Stimulated activated CD8-positive, alpha-beta memory T cell treated with anti-CD3 and anti-CD28 coated beads, Interleukin-4, amount 100 ng/mL, for 24 hours (primary cell): ENCODE measurements around the gene RAPGEF4.

ENCODE experiments used
- DNase-seq: peaks from one replicate; pipeline ENCODE4 v3.0.0-alpha.2; 2020; ENCODE audit warnings: low read depth

The RAPGEF4 gene

DNA sequence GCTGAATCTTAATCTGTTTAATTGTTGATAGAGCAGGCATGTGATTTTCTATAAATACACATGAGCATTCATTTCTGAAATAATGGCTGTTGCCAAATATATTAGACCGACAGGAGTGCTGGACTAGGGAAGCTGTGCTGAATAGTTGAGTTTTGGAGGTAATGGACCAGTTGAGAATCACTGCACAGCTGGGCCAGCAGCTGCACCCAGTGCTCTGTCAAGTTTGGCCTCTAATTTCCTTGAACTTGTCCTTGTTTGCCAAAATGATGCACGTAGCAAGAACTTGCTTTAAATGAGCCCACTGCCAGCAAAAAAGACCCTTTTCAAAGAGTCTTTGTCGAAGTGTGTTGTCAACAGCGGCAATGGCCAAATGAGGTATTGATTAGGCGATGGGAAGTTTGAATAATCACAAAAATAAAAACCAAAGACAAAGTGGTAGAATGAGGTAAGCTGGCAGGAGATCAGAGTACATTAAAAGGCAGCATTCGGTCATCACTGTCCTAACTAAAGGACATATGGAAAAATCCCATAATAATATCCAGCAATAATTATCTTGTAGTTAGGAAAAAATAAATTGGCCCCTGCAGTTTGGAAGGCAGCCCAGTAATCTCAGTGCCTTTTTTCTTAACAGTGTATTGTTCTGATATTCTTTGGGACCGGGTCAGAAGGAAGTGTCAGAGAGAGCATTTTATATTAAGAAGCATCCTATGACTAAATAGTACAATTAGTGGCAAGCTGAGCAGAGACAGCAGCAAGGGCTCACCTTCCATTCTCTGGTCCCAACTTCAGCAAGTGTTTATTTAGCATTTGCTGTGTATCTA, 126.2 kb downstream of the RAPGEF4 start:
- no peak for DNase-seq

DNA sequence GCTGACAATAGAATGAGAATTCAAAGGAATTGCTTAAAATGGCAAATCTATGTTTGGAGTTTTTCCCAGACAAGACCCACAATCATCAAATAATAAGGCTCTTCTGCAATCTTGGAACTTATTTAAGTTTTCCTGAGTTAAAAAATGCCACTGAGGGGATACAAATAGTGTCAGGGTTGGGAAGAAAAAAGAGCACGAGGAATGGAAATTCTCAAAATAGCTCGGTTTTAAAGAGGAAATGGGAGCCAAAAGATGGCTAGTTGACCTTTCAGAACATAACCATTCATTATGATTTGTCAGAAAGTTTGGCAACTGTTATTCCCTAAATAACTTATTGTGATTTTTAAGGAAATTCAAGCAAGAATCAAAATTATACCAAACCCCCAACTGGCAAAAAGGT, 127.7 kb downstream of the RAPGEF4 start:
- DNase-seq, result no peak

DNA sequence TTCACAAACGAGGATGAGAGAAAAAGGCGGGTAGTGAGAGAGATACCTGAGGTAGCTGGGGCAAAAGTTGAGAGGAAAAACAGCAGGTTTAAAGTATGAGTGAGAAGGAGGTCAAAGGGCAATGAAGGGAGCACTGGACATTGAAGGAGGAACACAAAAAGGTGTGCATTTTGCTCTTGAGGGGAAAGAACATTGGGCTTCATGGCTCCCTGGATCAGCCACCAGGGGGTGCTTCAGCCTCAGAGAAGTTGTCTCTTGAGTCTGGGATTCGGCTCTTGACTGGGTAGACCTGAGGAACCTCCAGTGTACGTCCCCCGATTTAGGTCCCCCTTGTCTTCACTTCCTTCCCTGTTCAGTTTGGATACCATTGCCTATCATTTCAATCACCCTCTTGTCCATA, 128.5 kb downstream of the RAPGEF4 start:
- peak; percentile 10 for DNase-seq

DNA sequence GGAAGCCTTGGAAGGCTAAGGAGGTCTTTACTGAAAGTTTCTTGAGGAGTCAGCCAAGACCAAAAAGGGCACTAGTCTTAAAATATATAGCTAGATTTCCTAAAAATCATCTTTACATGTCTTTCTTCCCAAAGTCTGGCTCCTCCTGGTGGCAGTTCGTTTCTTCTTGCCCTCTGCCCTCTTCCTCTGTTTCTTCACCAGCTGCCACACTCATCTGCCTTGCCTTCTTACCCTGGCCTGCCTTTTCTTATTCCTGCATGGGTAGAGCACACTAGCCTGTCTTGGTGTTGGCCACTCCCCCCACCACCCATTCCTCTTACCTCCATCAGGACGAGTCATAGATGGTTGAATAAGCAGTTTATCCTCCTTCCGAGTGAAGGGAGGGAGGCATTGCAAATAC, 129.8 kb downstream of the RAPGEF4 start:
- DNase-seq, result no peak

DNA sequence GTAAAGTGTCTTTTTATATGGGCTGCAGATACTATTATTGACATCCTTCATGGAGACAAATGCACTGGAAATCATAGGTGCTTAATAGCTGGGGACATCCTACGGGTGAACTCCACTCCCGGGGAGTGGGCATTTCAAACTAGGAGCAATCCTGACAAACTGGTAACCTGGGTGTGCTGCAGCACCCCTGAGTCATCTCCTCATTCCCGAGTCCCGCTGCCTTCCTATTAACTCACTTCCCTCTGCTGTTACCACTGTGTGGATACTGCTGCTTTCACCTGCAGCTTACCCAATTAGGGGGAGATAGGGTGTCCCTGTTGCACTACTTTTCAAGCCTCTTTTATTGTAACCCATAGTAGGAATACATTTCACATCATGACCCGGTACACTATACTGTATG, 134.2 kb downstream of the RAPGEF4 start:
- DNase-seq, result no peak

DNA sequence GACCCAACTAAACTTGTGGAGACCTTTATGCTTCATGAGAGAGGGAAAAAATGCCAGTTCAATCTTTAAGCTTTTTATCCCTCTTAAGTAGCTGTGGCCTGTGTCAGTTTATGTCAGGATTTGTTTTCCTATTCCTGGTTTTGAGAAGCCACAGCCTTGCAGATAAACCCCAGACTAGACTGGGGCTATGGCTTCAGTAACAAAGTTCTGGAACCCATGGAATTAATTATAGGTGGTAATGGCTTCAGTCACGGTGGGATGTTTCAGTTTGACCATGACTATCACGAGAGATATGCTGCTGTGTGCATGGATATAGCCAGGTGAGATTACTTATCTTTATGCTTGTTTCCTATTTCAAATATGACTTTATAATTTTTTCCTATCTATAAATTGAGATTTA, 134.8 kb downstream of the RAPGEF4 start:
- DNase-seq, result no peak

DNA sequence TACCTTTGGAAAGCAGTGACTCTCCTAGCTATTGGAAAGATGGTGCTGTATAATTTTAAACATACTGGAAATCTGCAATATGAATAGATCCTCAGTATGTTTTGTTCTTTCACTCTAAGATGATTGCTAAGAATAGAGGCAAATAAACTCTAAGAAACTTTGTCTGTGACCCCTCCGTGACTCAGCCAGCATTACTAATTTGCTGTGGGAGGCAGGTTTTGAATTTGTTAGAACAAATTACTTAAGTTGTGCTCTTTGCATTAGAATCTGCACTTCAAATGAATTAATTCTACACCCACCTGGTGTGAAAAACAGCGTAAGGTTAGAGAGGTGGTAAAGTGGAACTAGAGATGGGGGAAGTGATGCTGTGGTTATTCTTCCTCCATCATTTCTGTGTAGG, 142.2 kb downstream of the RAPGEF4 start:
- no peak for DNase-seq

DNA sequence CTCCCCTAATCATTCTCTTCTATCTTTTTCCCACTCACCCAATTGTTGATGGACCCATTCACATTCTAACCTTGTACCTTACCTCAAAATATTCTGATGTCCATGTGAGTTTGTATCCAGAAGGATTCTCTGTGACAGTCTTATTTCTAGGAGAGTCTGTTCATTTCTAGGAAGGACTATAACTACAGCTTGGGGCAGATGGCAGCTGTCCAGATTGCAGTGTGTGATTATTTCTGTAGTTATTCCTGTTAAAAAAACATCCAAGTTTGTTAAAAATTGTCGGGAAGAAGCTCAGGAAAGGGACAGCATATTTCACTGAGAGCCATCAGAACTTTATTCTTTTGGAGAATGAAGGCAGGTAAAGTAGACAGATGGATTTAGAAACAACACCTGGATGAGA, 142.6 kb downstream of the RAPGEF4 start:
- DNase-seq, result no peak

DNA sequence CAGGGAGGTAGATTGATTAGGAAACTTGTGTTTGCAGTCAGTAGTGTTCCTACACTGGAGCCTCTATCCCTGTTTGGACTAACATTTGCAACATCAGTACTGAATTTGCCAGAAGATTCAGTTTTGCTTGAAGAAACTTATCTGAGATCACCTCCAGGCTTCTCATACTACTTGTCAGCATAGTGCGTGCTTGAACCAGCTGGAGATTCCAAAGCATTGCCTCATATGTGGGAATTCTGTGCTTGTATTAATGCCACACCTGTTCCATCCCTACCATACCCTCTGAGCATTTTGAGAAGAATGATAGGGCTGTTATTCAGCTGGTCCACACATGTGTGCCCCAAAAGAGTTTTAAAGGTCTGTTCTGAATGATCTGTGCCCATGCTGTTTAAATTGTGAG, 148.7 kb downstream of the RAPGEF4 start:
- DNase-seq, result no peak

DNA sequence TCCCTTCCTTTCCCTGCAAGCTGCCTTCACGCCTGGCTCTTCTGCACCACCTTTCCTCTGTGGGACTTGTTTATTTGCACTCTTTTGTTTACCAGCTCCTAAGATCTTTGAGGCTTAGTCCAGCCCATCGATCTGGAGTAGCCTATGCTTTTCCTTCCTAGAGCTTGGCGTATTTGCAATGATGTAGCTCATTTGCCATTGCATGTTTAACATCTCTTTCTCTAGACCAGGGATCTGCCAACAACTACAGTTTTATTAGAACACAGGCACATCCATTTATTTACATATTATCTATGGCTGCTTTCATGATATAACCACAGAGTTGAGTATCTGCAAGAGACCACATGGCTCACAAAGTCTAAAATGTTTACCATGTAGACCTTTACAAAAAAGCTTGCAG, 150.4 kb downstream of the RAPGEF4 start:
- no peak for DNase-seq

DNA sequence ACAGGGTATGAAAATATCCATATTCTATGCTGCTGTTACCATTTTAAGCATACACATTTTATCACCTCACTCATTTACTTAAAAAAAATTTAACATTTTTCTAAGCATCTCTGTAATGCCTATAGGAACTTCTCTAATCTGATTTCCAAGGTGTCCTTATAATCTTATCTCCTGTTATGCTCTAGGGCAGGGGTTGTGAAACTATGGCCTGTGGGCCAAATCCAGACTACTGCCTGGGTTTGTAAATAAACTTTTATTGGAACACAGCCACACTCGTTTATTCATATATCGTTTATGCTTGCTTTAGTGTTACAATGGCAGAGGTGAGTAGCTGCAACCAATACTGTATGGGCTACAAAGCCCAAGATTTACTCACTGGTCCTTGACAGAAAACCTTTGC, 151.6 kb downstream of the RAPGEF4 start:
- DNase-seq, result no peak

DNA sequence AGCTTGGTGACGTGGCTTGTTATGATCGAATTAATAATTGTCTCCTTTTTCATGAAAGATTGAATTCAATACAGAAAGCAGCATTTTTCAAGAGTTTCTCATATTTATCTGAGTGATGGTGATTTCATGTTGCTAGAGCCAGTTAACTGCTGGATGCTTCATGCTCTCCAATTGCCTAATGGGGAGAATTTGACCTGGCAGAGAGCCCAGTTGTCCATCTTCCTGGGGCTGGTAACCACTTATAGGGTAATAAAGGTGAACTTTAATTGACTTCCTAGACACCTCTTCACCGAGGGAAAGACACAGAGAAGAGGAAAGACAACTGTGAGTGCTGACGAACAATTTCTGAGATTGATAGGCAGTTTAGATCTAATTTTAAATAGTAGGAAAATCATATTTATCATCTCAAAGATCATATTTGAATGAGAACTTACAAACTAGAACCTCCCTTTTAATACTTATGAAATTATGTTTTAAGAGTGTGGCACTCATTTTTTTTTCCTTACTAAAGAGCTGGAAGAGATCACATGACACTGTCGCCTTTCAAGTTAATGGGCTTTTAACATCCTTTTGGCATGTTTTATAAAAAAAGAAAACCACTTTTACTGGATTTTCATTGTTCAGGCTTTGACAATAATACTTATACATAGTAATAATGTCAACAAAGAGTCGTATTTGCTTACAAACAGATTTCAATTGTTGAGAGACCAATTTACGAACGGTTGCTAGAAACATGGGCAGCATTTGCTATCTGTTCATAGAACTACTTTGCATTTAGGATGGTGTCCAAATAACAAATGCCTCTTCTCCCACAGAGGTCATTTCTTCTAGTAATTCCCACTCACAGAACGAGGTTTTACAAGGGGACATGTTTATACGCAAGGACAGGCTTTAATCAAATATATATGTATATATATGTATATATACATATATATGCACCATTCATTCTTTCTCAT, 153.3 kb downstream of the RAPGEF4 start:
- no peak for DNase-seq

DNA sequence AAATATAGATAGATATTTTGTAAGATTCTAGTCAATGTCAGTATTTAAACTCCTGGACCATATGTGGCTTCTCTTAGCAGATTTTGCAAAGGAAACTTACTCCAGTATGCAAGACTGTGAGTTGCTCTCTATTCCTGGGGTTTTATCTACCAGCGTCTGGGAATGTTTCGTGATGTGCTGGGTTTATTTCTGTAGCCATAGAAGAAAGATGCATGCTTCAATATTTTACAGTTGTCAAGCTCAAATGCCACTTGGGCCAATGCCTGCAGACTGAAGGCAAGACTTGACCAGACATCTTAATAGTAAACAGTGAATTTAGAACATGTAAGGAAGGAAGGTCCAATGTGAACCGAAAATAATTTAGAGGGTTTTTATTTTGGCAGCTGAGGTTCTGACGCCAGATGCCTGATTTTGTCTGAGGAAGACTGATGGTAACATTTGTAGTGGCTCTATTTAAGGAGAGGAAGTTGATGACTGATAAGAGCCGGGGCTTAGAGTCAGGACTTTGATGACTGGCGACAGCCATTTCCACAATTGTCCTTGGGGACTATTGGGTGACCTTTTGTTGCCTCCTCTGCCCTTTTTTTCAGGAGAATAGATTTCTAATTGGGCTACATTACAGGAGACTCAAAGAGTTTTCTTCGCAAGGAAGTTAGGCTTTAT, 154.3 kb downstream of the RAPGEF4 start:
- DNase-seq, result no peak

DNA sequence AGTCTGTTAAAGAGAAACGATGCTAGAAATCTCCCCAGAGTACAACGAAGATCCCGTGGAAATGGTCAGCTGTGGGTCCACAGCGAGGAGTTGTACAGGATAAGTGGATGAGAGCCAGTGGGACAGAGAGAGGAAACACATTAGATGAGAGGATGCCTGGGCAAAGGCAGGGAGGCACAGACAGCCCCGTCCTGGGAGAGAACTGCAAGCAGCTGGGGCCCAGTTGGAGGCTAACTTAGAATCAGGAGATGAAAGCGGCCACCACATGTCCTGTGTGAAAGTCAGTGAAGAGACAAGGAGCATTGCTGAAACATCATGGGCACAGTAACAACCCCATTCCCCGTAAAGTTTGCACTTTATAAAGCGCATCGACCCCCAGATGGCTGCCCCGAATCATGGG, 157.5 kb downstream of the RAPGEF4 start:
- DNase-seq, result no peak

DNA sequence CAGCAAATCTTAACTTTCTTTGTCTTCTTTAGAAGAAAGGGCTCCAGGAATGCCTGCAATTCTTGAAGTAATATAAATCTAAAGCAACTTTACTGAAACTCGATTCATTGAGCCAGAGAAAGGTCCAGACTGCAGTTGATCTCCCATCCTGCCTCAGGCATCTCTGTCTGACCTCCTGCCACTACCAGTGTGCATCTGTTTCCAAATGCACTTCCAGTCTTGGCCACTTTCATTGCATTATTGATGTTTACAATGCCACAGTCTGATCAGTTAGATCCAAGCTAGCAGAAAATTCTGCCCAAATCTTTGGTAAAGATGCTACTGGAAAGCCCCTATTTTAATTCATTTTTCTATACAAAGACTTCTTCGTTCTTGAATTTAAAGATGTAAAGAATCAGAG, 158.0 kb downstream of the RAPGEF4 start:
- DNase-seq, result no peak

DNA sequence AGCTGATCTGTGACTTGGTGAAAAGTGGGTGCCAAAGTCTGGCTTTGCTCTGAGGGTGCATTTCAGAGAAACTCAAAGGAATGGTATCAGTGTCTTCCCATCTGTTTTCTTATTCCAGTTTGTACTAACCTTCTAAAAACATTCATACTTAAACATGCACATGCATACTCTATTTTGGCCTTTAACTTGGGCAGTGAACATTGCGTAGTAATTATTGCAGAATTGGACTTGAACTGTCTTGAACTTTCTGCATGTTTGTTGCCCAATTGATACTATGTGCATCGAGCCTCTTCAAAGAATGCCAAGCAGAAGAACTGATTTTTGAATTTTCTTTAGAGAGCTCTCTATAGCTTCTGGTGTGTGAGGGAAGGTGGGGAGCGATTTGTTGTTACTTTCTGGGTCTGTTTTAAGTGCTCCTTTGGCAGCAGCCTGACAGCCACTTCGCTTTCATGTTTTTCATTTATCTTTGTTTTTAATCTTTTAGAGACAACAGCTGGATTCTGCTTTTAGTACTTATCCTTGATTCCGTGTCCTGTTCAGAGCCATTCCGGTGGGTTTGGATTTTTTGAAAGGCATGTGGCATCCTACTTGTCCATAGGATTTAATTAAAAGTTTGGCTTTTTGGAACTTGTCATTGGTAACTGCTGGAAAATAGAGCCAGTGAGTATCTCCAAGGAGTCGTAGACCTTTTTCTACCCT, 159.2 kb downstream of the RAPGEF4 start:
- DNase-seq, result no peak

DNA sequence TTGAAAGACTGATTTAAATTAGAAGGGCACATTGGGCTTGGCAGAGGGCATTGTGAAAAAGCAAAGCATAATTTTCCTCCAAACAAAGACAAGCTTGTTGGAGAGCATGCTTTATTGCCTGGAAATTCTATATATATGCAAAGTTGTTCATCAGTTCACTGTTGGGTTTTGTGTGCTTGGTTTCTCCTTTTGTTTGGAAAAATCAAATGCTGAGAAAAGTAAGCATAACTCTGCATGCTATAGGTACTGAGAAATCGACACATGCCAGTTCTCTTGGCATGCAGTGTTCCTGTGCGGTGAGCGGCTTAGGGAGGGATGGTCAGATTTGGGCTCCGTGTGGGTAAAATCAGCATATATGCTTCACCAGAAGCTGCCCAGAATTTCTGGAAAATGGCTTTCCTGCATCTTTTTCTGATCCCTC, 161.0 kb downstream of the RAPGEF4 start:
- DNase-seq, result no peak

DNA sequence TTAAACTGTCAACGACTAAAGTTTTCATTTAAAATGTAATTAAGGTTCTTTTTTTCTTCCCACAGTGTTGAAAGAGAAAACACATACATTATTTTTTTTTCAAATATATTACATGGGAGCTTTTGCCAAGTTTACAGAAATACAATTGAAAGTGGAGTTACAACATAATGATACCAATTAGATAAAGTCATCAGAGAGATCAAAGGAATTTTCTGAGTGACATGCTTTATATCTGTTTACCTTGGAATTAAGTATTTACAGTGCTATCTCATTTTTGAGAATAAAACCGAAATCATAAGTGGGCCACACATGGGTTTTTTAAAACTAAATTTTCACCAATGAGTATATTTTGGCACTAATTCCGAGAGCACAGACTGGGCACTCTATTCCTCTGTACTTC, 165.2 kb downstream of the RAPGEF4 start:
- no peak for DNase-seq

DNA sequence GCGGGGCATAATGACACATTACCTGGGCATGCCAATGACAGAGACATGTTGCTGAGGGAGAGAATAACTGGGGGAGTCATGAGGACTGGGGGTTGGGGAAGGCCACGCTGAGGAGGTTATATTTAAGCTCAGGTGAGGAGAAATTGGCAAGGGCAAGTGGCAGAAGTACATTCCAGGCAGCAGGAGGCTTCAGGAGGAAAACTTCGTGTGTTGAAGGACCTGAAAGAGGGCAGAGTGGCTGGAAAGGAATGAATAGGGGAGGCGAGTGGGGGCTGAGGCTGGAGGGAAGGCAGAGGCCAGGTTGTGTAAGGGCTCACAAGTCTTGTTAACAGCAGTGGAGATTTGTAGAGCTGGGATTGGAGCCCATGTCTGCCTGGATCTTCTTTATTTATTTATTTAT, 166.3 kb downstream of the RAPGEF4 start:
- no peak for DNase-seq

DNA sequence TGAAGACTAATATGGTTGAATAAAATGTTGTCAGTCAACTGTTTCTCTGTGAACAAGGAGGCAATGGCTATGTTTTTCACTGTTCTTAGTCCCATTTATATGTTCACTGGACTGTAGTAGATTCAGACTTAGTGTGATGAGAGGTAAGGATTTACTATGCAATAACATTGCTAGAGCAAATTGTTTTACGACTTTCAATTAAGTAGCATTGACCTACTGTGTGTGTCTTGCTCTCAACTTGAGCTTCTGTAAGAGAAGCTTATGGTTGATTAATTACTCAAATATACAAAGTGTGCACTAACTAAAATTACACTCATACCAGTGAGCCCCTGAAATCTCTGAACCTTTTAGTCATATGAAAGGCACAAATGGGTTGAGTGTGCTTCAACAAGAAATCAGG, 168.6 kb downstream of the RAPGEF4 start:
- no peak for DNase-seq

DNA sequence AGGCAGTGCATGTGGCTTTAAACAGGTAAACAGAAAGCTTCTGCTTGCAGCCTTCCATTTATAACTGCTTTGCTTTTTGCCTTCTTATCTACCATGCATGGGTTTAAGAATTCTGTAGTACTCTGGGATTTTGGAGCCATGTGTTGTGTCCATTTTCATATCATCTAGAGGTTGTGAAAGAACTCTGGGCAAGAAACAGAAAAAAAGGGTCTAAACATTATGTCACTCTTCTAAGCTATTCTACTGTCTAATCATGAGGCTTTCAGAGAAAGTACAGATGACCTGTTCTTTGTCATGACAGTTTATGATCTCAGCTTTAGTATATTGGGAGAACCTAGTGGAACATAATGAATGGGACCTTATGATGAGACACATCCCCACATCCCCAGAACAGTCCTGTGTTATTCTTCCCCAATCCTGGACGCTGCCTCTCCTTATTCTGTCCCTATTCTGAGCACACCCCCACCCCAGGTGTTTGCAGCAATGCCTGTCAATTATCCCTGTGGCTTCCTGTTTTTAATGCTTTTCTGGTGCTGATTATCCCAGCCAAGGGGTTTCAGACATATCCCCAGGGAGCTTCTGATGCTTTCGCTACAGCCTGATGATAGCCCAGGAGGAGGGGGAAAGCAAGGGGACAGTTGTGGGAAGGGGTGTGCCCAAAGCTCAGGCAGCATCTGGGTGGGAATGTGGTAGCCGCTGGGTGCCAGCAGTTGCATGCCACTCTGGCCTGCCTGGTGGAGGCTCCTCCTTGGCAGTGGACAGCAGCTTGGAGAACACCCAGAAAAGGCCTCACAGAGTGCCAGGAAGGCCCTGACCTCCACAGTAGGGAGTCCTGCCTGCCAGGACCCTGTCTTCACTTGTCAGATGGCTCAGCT, 170.5 kb downstream of the RAPGEF4 start:
- DNase-seq, result no peak
